HG03060 (cell line): ENCODE measurements around the gene WRAP73.
"Not testable (repeated sequence)": the region's sequence is repeated elsewhere in the genome, so short reads cannot be mapped to it uniquely, and the experiment has no call there.

Source experiments
- ATAC-seq: cut with Tn5 transposase; IDR thresholded peaks from one replicate; pipeline ENCODE4 v1.9.1; 2021; ENCODE audit warnings: low read depth, moderate number of reproducible peaks; ENCODE audit not compliant: unreplicated experiment

The WRAP73 gene

DNA sequence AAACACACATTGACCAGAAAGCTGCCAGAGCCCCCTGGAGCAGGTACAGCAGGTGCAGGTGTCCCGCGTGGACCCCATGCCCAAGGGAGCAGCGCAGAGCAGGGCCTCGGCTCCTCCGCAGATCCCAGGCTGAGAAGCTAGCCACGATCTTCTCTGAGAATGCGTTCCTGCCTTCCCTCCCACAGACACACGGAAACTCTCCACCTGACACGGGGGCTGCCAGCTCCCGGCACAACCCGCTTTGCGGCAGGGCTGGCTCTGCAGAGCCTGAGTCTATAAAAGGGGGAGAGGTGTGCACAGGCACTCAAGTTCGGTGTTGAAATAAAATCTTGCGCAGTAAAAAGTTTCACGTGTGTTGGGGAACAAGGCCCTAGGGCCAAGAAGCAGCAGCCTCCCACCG is 48.2 kb downstream of the WRAP73 start:
- no peak for ATAC-seq

DNA sequence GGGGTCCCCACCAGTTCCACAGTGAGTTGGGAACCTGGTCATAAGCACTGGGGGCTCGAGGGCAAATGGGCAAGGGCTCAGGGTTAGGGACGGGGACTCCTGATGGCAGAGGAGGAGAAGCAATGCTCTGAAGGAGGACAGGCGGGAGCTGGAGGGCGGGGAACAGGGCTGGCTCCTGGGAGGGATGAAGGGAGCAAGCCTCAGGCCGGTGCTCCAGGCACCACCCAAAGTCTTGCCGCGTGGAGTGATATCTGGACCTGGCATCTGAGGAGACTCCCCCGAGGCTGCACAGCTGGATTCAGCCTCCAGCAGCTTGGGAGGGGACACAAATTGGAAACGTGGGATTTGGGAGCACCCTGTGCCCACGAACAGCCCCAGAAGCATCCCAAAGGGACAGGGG is 49.5 kb downstream of the WRAP73 start:
- no peak for ATAC-seq

DNA sequence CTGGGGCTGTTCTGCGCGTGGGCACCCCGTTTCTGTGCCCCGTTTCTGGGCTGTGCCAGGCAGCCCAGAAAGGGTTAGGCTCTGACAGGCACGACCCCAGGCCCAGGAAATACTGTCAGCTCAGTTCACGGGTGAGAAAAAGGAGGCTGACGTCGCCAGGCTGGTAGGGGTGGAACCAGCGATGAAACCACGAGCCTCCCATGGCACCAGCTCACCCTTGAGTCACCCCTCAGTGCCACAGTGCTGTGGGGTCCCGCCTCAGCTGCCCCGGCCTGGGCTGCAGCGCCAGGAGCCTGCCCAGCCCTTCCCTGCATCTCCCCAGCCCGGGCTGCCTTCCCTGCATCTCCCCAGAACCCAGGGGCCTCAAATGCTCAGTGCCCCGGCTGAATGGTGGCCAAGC is 50.1 kb downstream of the WRAP73 start:
- ATAC-seq = no peak

DNA sequence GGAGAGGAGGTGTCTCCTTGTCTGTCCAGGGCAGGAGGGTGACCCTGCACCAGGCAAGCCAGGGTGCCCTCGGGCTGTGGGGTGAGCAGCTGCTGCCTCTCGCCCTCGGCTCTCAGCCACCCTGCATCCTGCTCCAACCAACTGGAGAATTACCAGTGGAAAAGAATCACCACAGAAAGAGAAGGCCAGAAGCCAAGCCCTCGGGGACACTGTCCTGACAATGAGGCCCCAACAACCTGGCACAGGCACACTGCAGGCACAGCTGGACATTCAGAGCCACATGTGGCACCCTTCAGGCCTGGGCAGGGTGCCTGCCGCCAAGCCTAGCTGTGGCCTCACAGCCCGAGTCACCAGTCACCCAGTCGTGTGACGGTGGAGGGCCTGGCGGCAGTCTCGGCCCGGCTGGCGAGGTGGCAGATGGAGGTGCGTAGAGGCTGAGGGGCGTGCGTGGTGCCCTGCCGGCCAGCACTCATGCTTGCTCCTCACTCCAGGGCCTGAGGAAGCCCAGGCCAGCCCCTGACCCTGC is 50.6 kb downstream of the WRAP73 start:
- no peak for ATAC-seq

DNA sequence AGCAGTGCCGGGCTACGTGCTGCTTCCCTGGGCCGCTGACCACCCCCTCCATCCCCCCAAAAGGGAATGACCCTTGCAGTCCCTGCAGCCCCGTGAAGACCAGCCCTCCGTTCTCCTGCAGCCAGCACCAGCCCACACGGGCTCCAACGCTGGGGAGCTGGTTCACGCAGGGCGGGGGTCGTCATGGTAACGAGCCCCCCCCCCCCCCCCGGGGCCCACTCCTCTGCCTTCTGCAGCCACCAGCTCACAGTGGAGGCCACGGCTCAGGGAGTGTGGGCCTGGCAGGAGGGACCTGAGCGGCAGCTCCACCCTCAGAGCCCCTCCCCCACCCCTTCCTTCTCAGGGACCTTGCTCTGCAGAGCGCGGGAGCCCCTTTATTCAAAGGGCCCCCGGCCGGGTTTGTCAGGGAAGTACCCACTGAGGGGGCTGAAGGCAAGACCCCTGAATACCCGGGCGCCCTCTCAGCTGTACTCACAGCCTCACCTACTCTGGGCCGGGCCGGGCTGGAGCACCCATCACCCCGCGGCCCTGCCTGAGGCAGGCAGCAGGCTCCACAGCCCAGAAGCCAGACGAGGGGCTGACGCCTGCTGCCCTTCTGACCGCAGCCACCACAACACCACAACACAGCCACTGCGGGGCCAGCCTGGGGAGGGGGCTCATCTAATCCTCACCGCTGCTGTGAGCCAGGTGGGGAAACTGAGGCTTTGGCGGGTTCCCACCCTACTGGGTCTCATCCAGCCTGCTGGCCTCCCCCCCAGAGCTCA is 51.2 kb downstream of the WRAP73 start:
- no peak for ATAC-seq

DNA sequence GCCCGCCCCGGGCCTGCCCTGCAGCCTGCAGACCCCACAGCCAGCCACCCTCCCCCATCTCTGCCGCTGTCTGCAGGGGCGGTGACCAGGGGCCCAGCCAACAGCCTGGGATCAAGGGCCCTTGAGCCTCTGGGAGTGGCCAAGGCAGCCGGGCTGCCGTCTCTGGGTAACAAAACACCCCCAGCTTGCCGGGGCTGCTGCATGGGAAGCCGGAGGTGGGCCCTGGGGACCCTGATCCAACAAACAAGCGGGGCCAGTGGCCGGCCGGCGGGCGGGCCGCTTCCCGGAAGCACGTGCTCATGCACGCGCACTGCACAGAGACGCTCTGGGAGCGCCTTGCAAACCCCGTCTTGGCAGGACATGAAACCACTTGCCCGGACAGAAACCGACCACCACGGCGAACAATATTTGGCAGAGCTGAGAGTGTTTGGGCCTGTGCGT is 51.8 kb downstream of the WRAP73 start:
- no peak for ATAC-seq

DNA sequence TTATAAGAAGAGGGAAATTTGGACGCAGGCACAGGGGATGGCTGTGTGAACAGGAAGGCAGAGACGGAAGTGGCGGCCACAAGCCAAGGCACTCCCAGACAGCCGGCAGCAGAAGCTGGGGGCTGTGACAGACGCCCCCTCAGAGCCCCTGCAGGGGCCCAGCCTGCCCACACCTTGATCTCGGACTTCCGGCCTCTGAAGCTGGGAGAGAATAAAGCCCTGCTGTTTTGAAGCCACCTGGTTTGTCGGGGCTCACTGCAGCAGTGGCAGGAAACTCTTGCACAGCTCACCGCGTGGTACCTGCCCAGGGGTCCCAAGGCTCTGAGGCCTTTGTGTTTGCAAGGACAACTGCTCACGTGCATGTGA is 52.3 kb downstream of the WRAP73 start:
- no peak for ATAC-seq

DNA sequence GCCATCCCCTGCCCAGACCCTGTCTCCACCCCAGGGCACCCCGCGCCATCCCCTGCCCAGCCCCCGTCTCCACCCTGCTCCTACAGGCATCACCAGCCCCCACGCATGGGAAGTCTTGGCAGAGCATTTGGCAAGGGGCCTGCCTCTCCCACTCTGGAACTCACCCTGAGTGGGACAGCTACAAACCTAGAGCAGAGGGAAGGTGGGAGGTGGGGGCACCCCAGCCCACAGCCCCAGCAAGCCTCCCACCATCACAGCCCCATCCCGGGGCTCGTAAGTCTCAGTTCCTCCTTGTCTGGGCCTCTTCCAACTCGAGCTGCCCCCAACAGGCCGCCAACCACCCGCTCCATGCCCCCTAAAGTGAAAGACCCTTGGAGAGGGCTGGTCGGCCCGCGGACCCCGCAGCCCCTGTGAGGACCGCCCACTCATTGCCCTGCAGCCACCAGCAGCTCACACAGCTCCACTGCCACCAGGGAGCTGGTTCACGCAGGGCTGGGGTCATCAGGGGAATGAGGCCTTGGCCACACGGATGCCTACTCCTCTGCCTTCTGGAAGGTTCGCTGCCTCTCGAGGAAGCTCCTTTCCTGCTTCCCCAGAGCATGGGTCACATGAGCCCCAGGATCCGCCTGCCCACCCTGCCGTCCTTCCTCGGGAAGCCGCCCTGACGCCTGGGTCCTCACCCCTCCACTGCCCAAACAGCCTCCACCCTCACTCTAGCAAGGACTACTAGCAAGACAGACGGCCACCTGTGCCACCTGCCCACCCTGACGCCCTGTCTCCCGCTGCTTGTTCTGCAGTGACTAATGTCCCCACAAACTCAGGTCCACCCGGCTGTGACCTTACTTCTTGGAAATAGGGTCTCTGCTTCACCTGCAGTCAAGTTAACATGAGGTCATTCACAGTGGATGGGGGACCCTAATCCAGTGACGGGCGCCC is 53.0 kb downstream of the WRAP73 start:
- no peak for ATAC-seq

DNA sequence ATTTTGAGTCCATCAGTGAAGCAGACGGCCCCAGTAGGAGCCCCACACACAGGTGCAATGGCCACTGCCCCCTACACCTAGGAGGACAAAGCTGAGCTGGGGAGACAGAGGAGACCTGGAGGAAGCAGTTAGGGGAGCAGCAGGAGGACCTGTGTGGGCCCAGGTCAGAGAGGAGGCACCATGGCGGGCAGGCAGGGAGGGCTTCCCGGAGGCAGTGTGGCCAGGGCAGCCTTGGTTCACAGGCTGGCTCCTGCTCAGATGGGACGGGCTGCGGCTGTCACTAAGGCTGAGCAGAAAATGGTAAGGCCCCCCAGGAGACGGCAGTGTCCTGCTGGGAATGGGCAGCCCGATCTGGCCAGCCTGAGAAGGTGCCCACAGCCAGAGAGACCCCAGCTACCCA is 54.0 kb downstream of the WRAP73 start:
- ATAC-seq = no peak

DNA sequence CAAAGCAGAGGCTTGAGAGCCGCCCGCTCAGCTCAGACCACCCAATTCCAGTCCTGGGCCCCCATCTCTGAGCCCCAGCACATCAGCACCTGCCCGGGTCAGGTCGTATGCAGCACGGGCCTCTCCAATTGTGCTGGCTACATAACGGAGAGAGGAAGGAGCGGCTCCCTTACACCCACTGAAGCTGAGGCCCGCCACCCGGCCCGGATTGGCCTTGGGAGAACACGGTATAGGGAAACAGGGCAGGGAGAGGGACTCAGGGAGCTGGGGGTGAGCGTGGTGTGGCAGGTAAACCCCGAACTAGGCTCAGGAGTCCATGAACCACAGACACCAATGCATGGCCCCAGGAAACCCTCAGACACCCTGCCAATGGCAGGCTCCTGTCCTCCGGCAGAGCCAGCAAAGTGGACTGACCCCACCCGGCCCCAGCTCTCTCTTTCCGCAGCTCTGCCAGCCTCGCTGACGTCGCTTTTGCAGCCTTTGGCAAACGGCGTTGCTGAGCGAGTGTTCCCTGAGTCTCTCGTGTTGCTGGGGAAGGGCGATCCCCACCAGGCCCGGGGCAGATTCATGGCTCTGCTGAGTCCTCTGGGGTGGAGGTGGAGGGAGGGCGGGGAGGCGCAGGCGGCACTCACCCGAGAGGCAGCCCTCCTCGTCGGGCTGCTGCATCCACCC is 55.1 kb downstream of the WRAP73 start:
- ATAC-seq = no peak

DNA sequence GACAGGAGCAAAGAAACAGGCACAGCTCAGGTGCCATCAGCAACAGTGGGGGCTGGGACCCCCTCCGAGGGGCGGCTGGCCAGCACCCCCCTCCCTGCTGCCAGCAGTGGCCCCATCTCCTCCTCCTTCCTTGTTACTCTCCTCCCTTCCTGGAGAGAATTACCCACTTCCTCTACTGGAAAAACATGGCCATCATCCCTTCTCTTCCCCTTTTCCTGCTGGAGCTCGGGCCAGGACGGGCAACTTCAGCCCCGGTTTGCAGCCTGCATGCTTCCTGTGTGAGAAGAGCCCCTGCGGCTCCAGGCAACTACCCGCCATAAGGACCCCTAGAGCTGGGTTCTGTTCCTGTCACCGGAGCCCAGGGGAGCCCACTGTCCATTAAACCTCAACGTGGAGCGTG is 56.2 kb downstream of the WRAP73 start:
- ATAC-seq = no peak

DNA sequence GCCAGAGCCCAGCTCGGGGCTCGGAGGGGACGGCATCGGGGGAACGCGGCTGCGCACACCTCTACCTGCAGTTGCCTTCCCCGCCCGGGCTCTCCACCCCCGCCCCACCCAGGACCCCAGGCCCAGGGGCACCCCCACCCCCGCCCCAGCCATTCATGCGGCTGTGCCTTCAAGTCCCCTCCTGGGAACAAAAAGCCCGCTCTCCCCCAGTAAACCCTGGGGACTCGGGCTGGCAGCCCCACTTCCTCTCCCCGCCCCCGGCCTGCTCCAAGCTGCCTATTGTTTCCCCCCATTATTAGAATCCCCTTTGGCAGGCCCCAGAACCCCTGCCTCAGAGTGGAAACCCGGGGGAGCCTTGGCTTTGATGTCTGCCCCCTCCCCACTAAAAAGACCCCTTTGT is 56.6 kb downstream of the WRAP73 start:
- no peak for ATAC-seq

DNA sequence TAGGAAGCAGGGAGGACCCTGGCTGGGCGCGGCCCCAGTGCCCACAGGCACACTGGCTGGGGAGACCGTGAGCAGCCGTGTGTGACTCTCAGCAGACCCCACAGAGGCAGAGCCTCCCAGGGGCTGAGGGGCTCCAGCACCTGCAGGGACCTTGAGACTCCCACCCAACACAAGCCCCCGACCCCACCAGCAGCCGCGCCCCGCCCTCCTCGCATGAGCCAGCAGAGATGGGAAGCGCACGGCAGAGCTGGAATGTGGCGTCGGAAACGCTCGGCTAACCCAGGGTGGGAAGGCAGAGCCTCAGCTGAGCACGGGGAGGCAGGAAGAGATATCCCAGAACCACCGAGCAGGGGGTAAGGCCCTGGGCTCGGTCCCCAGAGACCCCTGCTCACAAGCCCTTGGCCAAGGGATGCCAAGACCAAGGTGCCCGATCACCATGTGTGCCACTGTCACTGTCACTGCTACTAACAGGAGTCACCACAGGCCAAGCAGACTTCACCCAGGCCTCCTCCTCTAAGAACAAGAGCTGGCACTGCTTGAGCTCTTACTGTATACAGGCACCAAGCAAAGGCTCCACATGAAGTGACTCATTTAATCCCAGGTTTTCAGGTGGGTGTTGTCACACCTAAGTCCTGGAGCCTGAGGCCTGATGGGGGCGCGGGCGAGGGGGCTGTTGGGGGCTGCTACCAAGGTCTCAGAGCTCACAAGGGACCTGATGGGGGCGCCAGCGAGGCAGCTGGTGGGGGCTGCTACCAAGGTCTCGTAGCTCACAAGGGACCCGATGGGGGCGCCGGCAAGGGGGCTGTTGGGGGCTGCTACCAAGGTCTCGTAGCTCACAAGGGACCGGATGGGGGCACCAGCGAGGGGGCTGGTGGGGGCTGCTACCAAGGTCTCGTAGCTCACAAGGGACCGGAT is 58.7 kb downstream of the WRAP73 start:
- ATAC-seq = no peak

DNA sequence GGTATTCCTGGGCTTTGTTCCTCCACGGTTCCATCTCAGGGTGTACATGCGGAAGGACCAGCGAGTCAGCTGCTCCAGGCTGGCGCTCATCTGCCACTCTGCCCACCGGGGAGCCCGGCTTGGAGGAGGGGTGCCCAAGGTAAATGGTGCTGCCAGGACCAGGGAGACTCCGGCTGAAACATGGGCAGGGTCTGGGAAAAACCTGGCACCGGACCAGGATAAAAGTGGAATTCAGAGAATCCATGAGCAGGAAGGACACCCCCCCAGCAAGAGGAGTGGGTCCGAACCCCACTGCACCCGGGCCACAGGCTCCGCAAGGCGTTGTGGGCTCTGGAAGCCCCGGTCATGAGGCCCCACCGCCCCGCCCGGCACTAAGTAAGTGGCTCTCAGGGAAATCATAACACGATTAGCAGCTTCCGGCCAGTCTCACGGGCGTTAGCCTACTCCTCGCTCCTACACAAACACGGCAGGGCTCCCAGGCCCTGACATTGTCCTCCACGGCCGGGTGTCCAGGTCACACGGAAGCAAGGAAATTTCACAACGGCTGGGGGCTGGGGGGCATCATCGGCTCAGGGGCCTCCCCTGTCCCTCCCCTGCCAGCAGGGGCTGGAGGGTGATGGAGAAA is 59.7 kb downstream of the WRAP73 start:
- ATAC-seq = no peak

DNA sequence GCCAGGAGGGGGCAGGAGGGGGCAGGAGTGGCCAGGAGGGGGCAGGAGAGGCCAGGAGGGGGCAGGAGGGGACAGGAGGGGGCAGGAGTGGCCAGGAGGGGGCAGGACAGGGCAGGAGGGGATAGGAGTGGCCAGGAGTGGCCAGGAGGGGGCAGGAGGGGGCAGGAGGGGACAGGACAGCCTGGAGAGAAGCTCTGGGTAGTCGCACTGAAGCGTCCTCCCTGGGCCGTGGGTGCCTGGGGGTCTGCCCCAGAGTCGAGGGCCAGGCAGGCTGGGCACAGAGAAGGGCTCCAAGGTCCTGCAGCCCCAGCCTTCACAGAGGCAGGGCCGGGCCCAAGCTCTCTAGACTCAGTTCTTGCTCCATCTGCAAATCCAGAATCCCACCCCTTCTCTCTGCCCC is 61.5 kb downstream of the WRAP73 start:
- no peak for ATAC-seq

DNA sequence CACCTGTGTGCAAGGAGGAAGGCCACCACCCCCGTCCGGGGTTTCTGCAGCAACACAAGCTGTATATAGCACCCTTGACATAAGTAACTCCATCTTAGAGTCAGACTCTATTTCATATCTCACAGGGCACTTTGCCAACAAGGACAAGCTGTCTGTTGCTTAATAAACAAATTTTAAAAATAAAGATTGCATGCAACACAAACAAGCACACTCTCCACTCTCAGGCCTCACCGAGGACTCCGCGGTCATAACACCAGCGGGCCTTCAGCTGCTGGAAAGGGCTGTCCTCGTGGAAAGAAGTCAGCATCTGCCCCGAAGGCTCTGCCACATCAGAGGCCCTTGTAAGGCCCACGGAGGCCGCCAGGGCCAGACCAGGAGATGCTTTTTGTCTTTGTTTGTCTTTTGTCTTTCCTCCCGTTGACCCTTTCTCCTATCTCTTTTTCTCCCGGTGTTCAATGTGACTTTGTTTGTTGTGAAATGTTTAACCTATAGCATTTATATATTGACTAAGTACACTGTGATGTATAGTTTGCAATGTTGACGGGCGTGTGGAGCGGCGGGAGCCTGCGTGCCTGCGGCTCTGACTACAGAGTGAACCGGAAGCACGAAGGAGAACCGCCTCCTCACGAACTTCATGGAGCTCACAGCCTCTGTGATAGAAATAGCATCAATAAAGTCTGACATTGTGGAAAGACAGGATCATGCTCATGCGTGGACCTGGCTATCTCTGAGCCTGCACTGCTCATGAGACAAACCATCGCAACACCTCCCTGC is 62.7 kb downstream of the WRAP73 start:
- ATAC-seq = no peak

DNA sequence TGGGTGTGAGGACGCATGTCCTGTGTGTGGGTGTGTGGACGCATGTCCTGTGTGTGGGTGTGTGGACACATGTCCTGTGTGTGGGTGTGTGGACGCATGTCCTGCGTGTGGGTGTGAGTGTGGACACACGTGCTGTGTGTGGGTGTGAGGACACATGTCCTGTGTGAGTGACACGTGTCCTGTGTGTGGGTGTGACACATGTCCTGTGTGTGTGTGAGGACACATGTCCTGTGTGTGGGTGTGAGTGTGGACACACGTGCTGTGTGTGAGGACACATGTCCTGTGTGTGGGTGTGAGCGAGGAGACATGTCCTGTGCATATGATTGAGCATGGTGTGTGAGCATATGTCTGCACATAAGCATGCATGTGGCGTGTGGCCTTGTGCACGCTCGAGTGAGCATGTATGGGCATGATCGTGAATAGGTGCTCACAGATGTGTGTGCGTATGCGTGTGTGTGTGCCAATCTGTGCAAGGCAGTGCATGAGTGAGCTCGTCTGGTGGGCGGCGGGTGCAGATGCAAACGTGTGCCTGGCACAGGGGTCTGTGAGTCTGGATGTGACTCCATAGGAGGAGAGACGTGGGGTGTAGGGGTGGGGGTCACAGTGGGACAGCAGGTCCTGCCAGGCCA is 63.8 kb downstream of the WRAP73 start:
- no peak for ATAC-seq

DNA sequence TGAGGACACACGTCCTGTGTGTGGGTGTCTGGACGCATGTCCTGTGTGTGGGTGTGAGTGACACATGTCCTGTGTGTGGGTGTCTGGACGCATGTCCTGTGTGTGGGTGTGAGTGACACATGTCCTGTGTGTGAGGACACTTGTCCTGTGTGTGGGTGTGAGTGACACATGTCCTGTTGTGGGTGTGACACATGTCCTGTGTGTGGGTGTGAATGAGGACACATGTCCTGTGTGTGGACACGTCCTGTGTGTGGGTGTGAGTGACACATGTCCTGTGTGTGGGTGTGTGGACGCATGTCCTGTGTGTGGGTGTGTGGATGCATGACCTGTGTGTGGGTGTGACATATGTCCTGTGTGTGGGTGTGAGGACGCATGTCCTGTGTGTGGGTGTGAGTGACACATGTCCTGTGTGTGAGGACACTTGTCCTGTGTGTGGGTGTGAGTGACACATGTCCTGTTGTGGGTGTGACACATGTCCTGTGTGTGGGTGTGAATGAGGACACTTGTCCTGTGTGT is 64.5 kb downstream of the WRAP73 start:
- not testable (repeated sequence) for ATAC-seq
